Muscle layer of colon (tissue), 2 donors: ENCODE measurements around the gene AUTS2.
"Not testable (repeated sequence)": the region's sequence is repeated elsewhere in the genome, so short reads cannot be mapped to it uniquely, and the experiment has no call there.

Experiments used
- H3K27ac ChIP-seq: one replicate; pipeline ENCODE4 v1.7.0; 2013; ENCODE audit warnings: low read depth, mild to moderate bottlenecking, low read length, moderate library complexity
- H3K27me3 ChIP-seq, 2 donors: one replicate each; pipeline ENCODE4 v1.7.0; 2013; ENCODE audit warnings: low read length in 2 of 2, mild to moderate bottlenecking in 2 of 2; ENCODE audit not compliant: insufficient read depth in 2 of 2, control insufficient read depth in 1 of 2
- H3K36me3 ChIP-seq: one replicate; pipeline ENCODE4 v1.7.0; 2013; ENCODE audit warnings: mild to moderate bottlenecking, low read length; ENCODE audit not compliant: insufficient read depth
- H3K4me1 ChIP-seq: one replicate; pipeline ENCODE4 v1.7.0; 2013; ENCODE audit warnings: mild to moderate bottlenecking, low read length; ENCODE audit not compliant: insufficient read depth
- H3K4me3 ChIP-seq, 2 donors: one replicate each; pipeline ENCODE4 v1.7.0; 2013; ENCODE audit warnings: low read length in 2 of 2, low read depth in 1 of 2, mild to moderate bottlenecking in 1 of 2, moderate library complexity in 1 of 2
- H3K9ac ChIP-seq: one replicate; pipeline ENCODE4 v1.7.0; 2013; ENCODE audit warnings: low read length
- H3K9me3 ChIP-seq: one replicate; pipeline ENCODE4 v1.7.0; 2013; ENCODE audit warnings: mild to moderate bottlenecking, low read length
- donor health status: abdominal sarcoma.
- donor health status: Adenocarcinoma of cecum.

The AUTS2 gene

GRCh38 chr7:69786130-69786529 lies 187.9 kb downstream of the AUTS2 start:
- H3K4me3 ChIP-seq, H3K36me3 ChIP-seq, H3K27me3 ChIP-seq, H3K9ac ChIP-seq, H3K27ac ChIP-seq, H3K9me3 ChIP-seq: not testable (repeated sequence)
- peaks cover 67% of the 10 kb centered on the region for H3K4me1 ChIP-seq

GRCh38 chr7:69786730-69787395 lies 188.6 kb downstream of the AUTS2 start:
- Histone ChIP-seq H3K27me3 (no peaks in the 10 kb centered on the region), H3K4me1 (peaks cover 62% of the 10 kb centered on the region), H3K4me3 (no peak overlapping the region), H3K27ac (no peak overlapping the region), H3K9me3 (no peaks in the 10 kb centered on the region), H3K36me3 (no peaks in the 10 kb centered on the region), H3K9ac (no peak overlapping the region)

GRCh38 chr7:69787736-69788431 lies 189.6 kb downstream of the AUTS2 start:
- Histone ChIP-seq H3K4me1 (peaks cover 52% of the 10 kb centered on the region), H3K27me3 (no peaks in the 10 kb centered on the region), H3K9ac (no peak overlapping the region), H3K36me3 (no peaks in the 10 kb centered on the region), H3K4me3 (no peak overlapping the region), H3K27ac (no peak overlapping the region), H3K9me3 (no peaks in the 10 kb centered on the region)

- H3K4me3 ChIP-seq: no peak overlapping the region
- no peaks in the 10 kb centered on the region for H3K27me3 ChIP-seq
- H3K9me3 ChIP-seq: no peaks in the 10 kb centered on the region
- no peaks in the 10 kb centered on the region for H3K36me3 ChIP-seq
- no peak overlapping the region for H3K9ac ChIP-seq
- no peak overlapping the region for H3K27ac ChIP-seq
- peaks cover 41% of the 10 kb centered on the region for H3K4me1 ChIP-seq
Observed at GRCh38 chr7:69789563-69789962, 191.3 kb downstream of the AUTS2 start.

- Histone ChIP-seq H3K4me1 (peaks cover 32% of the 10 kb centered on the region), H3K27ac (no peak overlapping the region), H3K9me3 (no peaks in the 10 kb centered on the region), H3K4me3 (no peak overlapping the region), H3K9ac (no peak overlapping the region), H3K27me3 (no peaks in the 10 kb centered on the region), H3K36me3 (no peaks in the 10 kb centered on the region)
Observed at GRCh38 chr7:69790977-69791724, 192.9 kb downstream of the AUTS2 start.

GRCh38 chr7:69791739-69792138 lies 193.5 kb downstream of the AUTS2 start:
- Histone ChIP-seq H3K4me3 (no peak overlapping the region), H3K9me3 (no peaks in the 10 kb centered on the region), H3K27me3 (no peaks in the 10 kb centered on the region), H3K9ac (no peak overlapping the region), H3K27ac (no peak overlapping the region), H3K4me1 (peaks cover 32% of the 10 kb centered on the region), H3K36me3 (no peaks in the 10 kb centered on the region)

- Histone ChIP-seq H3K27ac (no peak overlapping the region), H3K4me3 (no peak overlapping the region), H3K36me3 (no peaks in the 10 kb centered on the region), H3K9me3 (no peaks in the 10 kb centered on the region), H3K4me1 (peaks cover 19% of the 10 kb centered on the region), H3K9ac (no peak overlapping the region), H3K27me3 (no peaks in the 10 kb centered on the region)
Observed at GRCh38 chr7:69795932-69796331, 197.7 kb downstream of the AUTS2 start.

- Histone ChIP-seq H3K36me3 (no peaks in the 10 kb centered on the region), H3K4me1 (peaks cover 15% of the 10 kb centered on the region), H3K9me3 (no peaks in the 10 kb centered on the region), H3K27me3 (no peaks in the 10 kb centered on the region), H3K27ac (no peak overlapping the region), H3K9ac (no peak overlapping the region), H3K4me3 (no peak overlapping the region)
Observed at GRCh38 chr7:69796416-69796815, 198.1 kb downstream of the AUTS2 start.

- Histone ChIP-seq H3K27ac (no peak overlapping the region), H3K9ac (no peak overlapping the region), H3K4me3 (no peak overlapping the region), H3K4me1 (peaks cover 10% of the 10 kb centered on the region), H3K9me3 (no peaks in the 10 kb centered on the region), H3K27me3 (no peaks in the 10 kb centered on the region), H3K36me3 (no peaks in the 10 kb centered on the region)
Observed at GRCh38 chr7:69799048-69799697, 200.9 kb downstream of the AUTS2 start.

- Histone ChIP-seq H3K27ac (no peak overlapping the region), H3K9me3 (no peaks in the 10 kb centered on the region), H3K4me1 (peaks cover 9% of the 10 kb centered on the region), H3K9ac (no peak overlapping the region), H3K27me3 (no peaks in the 10 kb centered on the region), H3K4me3 (no peak overlapping the region), H3K36me3 (no peaks in the 10 kb centered on the region)
Observed at GRCh38 chr7:69799990-69800389, 201.7 kb downstream of the AUTS2 start.

GRCh38 chr7:69800495-69800894 lies 202.2 kb downstream of the AUTS2 start:
- H3K9ac ChIP-seq: no peak overlapping the region
- no peaks in the 10 kb centered on the region for H3K9me3 ChIP-seq
- no peaks in the 10 kb centered on the region for H3K36me3 ChIP-seq
- no peak overlapping the region for H3K27ac ChIP-seq
- H3K27me3 ChIP-seq: no peaks in the 10 kb centered on the region
- no peak overlapping the region for H3K4me3 ChIP-seq
- peaks cover 9% of the 10 kb centered on the region for H3K4me1 ChIP-seq
